ENCODE results near the gene SPAG7.

GRCh38 chr17:4951486-4951885 is 16.1 kb downstream of the SPAG7 start:
- TF ChIP-seq POLR2AphosphoS5 (IDR thresholded peaks at IDR 0.05) = no peak
- no peak for TF ChIP-seq POLR2A (IDR thresholded peaks at IDR 0.05)
- TF ChIP-seq, protein P1, sequence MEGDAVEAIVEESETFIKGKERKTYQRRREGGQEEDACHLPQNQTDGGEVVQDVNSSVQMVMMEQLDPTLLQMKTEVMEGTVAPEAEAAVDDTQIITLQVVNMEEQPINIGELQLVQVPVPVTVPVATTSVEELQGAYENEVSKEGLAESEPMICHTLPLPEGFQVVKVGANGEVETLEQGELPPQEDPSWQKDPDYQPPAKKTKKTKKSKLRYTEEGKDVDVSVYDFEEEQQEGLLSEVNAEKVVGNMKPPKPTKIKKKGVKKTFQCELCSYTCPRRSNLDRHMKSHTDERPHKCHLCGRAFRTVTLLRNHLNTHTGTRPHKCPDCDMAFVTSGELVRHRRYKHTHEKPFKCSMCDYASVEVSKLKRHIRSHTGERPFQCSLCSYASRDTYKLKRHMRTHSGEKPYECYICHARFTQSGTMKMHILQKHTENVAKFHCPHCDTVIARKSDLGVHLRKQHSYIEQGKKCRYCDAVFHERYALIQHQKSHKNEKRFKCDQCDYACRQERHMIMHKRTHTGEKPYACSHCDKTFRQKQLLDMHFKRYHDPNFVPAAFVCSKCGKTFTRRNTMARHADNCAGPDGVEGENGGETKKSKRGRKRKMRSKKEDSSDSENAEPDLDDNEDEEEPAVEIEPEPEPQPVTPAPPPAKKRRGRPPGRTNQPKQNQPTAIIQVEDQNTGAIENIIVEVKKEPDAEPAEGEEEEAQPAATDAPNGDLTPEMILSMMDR (IDR thresholded peaks at IDR 0.05) = no peak
